Amniotic epithelial cell (primary cell): ENCODE results near the gene PALS1.
"Not testable (repeated sequence)": the region's sequence is repeated elsewhere in the genome, so short reads cannot be mapped to it uniquely, and the experiment has no call there.

Experiments
- DNase-seq: peaks from one replicate; pipeline ENCODE4 v3.0.0-alpha.2; 2010; ENCODE audit warnings: low read depth

PALS1 gene

DNA sequence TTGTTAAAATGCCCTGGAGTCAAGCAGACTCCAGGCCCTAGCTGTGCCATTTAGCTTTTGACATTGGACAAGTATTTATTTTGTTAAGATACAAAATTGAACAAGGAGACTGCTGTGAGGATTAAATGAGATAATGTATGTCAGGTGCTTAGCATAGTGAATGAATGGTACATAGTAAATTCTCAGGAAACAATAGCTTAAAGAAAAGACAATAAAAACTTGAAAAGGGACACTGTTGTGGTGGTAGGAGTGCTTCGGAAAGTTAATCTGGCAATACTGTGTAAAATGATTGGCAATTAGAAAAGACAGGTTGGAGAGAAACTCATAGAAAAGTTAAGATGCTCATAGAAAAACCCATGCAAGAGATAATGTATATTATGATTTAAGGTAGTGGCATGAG lies 19.7 kb downstream of the PALS1 start:
- no peak for DNase-seq

DNA sequence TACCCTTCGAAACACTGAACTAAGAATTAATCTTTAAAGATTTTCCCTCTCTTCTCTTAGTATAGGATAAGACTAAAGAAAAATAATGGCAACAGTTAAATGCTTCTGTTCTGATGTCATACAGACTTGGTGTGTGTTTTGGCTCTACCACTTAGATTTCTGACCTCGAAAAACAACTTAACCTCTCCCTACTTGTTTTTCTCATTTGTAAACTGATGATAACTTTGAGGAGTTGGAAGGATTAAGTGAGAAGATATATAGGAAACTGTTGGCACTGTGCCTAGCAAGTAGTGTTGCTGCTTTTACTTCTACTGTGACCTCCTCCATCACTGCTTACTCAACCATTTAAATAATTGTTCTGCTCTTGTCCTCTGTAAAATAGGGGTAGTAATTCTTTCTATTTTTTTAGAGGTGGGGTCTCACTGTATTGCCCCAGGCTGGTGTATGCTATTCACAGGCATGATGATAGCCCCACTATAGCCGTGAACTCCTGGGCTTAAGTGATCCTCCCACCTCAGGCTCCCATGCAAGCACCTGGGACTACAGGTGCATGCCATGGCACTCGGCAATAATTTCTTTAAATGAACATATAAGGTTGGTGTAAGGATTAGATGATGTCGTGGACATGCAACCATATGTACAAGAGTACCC lies 22.4 kb downstream of the PALS1 start:
- peak; percentile 96 for DNase-seq

DNA sequence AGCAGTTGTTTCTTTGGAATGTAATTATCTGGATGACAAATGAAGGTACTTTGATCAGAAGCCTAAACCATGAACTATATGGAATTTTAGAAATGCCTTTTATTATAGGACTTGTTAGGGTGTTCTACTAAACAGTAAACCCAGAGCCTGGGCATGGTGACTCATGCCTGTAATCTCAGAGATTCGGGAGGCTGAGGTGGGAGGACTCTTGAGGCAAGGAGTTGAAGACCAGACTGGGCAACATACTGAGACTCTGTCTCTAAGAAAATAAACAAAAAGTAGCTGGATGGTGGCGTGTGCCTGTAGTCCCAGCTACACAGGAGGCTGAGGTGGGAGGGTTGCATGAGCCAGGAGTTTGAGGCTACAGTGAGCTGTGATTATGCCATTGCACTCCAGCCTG lies 23.9 kb downstream of the PALS1 start:
- peak; percentile 80 for DNase-seq

DNA sequence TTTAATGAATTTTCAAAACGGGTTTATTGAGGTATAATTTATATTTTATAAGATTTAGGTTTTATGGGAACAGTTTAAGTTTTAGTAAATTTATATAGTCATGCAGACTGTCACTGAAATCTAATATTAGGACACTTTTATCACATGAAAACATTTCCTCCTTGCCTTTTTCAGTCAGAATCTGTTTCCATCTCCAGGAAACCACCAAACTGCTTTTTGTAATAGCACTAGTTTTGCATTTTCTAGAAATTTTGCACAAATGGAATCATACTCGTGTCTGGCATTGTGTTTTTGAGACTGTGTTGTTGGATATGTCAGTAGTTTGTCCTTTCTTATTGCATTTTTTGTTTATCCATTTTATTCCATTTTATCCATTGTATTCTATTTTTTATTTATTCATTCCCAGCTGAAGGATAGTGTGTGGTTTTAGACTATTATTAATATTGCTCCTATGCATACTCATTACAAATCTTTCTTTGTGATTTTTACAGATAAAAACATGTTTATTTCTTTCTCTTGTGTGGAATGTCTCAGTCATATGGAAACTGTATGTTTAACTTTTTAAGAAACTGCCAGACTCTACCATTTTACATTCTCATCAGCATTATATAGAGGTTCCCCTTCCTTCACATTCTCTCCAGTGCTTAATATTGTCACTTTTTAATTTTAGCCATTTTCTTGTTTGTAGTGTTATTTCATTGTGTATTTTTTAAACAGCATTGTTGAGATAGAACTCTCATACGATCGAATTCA lies 26.5 kb downstream of the PALS1 start:
- DNase-seq = no peak

DNA sequence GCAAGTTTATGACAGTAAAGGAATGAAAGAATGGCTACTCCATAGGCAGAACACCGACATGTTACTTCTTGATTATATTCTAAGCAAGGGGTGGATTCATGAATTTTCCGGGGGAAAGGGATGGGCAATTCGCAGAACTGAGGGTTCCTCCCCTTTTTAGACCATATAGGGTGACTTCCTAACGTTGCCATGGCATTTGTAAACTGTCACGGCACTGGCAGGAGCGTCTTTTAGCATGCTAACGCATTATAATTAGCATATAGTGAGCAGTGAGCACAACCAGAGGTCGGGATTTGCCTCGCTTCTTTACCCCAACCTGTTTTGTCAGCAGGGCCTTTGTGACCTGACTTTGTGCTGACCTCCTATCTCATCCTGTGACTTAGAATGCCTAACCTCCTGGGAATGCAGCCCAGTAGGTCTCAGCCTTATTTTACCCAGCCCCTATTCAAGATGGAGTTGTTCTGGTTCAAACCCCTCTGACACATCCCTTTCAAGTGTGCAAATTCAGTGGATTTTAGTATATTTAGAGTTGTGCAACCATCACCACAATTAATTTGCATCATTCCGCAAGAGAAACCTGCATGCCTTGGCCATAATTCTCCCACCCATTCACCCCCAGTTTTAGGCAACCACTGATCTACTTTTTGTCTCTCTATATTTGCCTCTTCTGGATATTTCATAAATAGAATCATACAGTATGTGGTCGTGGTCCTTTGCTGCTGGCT lies 27.4 kb downstream of the PALS1 start:
- DNase-seq = no peak

DNA sequence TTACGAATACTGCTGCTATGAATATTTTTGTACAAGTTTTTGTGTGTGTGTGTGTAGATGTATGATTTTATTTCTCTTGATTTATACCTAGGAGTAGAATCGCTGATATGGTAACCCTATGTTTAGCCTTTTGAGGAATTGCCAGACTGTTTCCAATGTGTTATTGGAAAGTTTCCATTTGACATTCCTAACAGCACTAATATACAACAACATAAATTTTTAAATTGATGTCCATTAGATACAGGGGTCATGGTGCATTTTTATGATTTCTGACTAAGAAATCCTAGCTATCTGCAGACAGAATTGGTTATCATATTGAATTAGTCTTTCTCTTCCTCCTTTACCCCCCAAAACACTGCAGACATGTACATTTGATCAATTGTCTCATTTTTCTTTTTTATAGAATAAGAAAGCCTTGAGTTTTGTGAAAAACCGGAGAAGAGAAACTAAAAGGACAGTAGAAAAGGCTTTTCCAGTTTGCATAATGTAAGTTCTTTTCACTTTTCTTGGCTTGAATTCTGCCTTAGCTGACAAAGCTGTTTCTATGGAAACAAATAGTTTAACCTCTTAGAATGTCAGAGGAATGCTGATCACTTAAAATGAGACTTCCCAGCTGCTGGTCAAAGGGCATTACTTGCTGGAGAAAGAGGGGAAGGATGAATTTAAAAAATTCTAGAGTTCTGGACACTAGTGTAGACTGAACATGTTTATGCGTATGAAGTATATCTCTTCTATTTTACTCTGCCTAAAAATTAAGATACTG lies 28.2 kb downstream of the PALS1 start:
- peak; percentile 75 for DNase-seq

DNA sequence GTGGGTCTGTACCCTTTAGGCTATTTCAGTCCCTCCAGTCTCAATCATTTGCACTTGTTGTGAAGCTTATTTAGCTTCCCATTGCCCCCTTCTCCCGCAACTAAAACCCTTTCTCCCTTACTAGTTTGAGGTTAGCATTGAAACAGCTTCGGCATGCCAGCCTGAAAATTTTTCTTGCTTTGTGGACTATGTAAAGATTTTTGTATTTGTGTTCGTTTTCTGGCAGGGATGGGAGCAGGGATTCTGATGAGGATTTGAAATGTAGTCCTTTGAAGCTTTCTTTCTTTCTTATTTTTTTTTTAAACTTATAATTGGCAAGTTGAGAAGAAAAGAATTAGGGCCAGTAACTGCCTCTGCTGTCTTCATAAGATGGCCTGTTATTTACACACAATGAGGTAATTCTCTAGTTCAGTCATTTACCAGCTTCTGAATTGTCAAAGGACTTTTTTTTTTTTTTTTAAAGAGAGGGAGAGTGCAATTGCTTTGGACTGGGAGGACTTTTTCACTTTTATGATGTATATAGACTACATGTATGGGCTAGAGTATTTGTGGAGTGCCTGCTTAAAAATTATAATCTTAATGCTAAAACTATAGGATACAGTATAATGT lies 29.0 kb downstream of the PALS1 start:
- DNase-seq = no peak

DNA sequence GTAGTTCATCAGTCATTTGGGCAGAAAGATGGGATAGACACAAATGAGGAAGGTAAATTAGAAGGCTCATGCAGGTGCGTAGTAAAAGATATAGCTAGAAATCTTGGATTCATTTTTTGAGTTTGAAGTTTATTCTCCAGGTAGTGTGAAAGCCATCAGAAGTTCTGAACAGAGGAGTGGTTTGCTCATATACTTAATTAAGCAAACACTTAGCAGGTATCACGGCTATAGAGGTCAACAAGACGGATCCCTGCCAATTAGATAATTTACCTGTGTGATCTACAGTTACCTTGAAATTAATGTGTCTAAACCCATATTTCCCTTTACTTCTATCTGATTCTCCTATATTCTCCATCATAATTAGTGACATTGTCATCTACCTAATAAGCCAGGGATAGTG lies 29.7 kb downstream of the PALS1 start:
- DNase-seq = no peak

DNA sequence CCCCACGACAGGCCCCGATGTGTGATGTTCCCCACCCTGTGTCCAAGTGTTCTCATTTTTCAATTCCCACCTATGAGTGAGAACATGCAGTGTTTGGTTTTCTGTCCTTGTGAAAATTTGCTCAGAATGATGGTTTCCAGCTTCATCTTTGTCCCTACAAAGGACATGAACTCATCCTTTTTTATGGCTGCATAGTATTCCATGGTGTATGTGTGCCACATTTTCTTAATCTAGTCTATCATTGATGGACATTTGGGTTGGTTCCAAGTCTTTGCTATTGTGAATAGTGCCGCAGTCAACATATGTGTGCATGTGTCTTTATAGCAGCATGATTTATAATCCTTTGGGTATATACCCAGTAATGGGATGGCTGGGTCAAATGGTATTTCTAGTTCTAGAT lies 32.0 kb downstream of the PALS1 start:
- not testable (repeated sequence) for DNase-seq

DNA sequence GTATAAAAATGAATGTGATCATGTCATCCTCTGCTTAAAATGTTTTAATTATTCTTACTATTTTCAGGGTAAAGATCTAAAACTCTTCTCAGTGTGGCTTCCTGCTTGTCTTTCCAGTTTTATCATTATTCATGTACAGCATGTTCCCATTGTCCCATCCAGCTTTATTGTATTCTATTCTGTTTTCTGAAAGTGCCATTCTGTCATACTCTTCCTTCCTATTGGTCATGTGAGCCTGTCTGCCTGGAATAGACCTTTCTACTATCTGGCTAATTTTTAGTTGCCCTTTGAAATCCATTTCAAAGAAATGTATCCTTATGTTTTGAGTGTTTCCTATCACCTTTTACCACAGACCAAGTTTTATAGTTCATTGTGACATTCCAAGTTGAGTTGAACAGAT lies 34.9 kb downstream of the PALS1 start:
- no peak for DNase-seq

DNA sequence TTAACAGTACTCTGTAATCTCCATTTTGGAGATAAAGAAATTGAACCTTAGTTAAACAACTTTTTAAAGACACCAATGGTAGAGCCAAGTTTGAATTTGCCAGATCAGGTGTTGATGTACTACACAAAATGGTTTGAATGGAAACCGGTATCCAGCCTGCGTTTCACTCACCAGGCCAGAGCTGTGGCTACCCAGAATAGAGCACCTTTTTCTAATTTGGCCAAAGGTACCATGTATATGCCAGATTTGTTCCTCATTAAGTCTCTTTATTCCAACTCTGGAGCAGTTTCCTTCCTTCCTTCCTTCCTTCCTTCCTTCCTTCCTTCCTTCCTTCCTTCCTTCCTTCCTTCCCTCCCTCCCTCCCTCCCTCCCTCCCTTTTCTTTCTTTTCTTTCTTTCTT lies 39.3 kb downstream of the PALS1 start:
- DNase-seq = no peak

DNA sequence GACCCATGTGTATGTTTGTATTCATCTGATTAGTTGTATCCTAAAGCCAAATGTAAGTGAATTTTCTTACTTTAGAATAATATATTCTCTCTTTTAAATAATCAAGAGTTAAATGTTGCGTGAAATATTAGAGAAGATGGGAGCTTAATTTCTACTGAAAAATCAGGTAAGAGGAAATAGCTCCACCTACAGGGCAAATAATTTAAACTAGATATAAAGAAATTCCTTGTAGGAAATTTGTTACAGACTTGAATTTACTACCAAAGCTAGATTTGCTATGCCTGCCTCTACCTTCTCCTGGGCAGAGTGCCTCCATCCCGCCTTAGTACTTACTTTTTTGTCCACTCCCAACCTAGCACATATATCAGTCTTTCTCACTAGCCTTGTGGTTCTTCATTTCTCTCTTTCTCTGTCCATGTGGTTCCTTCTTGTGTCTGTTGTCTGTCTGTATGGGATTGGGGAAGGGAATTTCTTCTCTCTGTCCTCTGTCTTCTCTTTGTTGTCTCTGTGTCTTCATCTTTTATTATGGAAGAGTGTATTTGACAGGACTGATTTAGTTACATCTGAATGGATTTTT lies 44.7 kb downstream of the PALS1 start:
- peak; percentile 59 for DNase-seq
